ENCODE data around the gene MRPL19.

MRPL19 gene

DNA sequence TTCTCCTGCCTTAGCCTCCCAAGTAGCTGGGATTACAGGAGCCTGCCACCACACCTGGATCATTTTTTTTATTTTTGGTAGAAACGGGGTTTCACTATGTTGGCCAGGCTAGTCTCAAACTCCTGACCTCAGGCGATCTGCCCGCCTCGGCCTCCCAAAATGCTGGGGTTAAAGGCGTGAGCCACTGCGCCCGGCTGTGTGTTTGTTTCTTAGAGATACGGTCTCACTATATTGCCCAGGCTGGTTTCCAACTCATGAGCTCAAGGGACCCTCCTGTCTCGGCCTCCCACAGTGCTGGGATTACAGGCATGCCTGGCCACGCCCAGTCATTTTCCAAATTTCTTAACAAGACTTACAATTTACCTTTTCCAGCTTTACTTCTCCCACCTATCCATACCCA is 940 bp upstream of the MRPL19 start:
- no peak for DNase-seq (ENCODE audit: low read depth in 1 of 2, low spot score in 1 of 2)
- H3K27ac ChIP-seq (replicated peaks), result no peak overlapping the region
- H3K27me3 ChIP-seq (ENCODE audit: insufficient read depth, poor library complexity, severe bottlenecking), result no peaks in the 10 kb centered on the region
- no peak overlapping the region for H3K4me3 ChIP-seq (replicated peaks; ENCODE audit: insufficient read depth, low read length)
- TF ChIP-seq, protein P1, sequence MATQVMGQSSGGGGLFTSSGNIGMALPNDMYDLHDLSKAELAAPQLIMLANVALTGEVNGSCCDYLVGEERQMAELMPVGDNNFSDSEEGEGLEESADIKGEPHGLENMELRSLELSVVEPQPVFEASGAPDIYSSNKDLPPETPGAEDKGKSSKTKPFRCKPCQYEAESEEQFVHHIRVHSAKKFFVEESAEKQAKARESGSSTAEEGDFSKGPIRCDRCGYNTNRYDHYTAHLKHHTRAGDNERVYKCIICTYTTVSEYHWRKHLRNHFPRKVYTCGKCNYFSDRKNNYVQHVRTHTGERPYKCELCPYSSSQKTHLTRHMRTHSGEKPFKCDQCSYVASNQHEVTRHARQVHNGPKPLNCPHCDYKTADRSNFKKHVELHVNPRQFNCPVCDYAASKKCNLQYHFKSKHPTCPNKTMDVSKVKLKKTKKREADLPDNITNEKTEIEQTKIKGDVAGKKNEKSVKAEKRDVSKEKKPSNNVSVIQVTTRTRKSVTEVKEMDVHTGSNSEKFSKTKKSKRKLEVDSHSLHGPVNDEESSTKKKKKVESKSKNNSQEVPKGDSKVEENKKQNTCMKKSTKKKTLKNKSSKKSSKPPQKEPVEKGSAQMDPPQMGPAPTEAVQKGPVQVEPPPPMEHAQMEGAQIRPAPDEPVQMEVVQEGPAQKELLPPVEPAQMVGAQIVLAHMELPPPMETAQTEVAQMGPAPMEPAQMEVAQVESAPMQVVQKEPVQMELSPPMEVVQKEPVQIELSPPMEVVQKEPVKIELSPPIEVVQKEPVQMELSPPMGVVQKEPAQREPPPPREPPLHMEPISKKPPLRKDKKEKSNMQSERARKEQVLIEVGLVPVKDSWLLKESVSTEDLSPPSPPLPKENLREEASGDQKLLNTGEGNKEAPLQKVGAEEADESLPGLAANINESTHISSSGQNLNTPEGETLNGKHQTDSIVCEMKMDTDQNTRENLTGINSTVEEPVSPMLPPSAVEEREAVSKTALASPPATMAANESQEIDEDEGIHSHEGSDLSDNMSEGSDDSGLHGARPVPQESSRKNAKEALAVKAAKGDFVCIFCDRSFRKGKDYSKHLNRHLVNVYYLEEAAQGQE (IDR thresholded peaks at IDR 0.05; ENCODE audit: insufficient replicate concordance, low read depth), result no peak
- TF ChIP-seq GABPA (IDR thresholded peaks at IDR 0.05; ENCODE audit: low read depth) (no peak), SPI1 (IDR thresholded peaks at IDR 0.05; ENCODE audit: borderline replicate concordance, low read depth) (no peak), POLR2AphosphoS5 (IDR thresholded peaks at IDR 0.05; ENCODE audit: low read depth) (no peak)
- TF ChIP-seq, protein P2, sequence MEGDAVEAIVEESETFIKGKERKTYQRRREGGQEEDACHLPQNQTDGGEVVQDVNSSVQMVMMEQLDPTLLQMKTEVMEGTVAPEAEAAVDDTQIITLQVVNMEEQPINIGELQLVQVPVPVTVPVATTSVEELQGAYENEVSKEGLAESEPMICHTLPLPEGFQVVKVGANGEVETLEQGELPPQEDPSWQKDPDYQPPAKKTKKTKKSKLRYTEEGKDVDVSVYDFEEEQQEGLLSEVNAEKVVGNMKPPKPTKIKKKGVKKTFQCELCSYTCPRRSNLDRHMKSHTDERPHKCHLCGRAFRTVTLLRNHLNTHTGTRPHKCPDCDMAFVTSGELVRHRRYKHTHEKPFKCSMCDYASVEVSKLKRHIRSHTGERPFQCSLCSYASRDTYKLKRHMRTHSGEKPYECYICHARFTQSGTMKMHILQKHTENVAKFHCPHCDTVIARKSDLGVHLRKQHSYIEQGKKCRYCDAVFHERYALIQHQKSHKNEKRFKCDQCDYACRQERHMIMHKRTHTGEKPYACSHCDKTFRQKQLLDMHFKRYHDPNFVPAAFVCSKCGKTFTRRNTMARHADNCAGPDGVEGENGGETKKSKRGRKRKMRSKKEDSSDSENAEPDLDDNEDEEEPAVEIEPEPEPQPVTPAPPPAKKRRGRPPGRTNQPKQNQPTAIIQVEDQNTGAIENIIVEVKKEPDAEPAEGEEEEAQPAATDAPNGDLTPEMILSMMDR (IDR thresholded peaks at IDR 0.05; ENCODE audit: insufficient read depth, low read length), result no peak

DNA sequence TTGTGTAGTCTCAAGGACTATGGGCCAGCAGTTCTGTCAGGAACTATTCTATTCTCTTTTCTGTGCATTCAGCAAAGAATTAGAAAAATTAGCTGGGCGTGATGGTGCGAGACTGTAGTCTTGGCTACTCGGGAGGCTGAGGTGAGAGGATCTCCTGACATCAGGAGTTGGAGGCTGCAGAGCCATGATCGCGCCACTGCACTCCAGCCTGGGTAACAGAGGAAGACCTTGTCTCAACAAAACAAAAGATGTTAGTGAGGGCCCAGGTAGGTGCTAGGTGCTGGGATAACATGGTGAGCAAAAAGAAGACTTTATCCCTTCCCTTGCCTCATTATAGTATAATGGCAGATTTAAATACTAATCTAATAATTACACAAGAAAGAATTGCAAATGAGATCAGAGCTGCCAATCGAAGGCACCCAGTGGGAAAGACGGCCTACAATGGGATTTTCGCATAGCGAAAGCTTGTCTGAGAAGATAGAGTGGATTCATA is 447 bp upstream of the MRPL19 start:
- no peak for DNase-seq (ENCODE audit: low read depth in 1 of 2, low spot score in 1 of 2)
- no peak for TF ChIP-seq SPI1 (IDR thresholded peaks at IDR 0.05; ENCODE audit: borderline replicate concordance, low read depth)
- TF ChIP-seq, protein P1 (IDR thresholded peaks at IDR 0.05; ENCODE audit: insufficient replicate concordance, low read depth), result no peak
- TF ChIP-seq, protein P2 (IDR thresholded peaks at IDR 0.05; ENCODE audit: insufficient read depth, low read length), result no peak
- no peak for TF ChIP-seq POLR2AphosphoS5 (IDR thresholded peaks at IDR 0.05; ENCODE audit: low read depth)
- no peak for TF ChIP-seq GABPA (IDR thresholded peaks at IDR 0.05; ENCODE audit: low read depth)
- H3K27ac ChIP-seq (replicated peaks), result peak overlapping the region; percentile 92

DNA sequence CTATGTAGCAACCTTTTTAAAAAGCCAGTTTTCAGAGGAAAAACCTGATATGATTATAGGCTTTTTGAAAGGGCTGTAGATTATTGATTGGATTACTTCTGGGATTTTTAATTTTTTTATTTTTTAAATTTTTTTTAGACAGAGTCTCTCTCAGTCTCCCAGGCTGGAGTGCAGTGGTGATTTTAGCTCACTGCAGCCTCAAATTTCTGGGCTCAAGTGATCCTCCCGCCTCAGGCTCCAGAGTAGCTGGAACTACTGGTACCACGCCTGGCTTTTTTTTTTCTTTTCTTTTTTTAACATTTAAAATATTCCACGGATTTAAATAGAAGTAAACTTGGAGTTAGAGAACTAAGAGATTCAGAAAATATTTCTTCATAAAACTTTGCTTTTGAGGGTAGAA is 1.2 kb downstream of the MRPL19 start:
- Histone ChIP-seq H3K4me3 (replicated peaks; ENCODE audit: insufficient read depth, low read length) (peak overlapping the region; percentile 77), H3K27ac (replicated peaks) (peak overlapping the region; percentile 92), H3K27me3 (ENCODE audit: insufficient read depth, poor library complexity, severe bottlenecking) (no peaks in the 10 kb centered on the region)
- no peak for TF ChIP-seq GABPA (IDR thresholded peaks at IDR 0.05; ENCODE audit: low read depth)
- TF ChIP-seq, protein P2 (IDR thresholded peaks at IDR 0.05; ENCODE audit: insufficient read depth, low read length), result no peak
- TF ChIP-seq, protein P1 (IDR thresholded peaks at IDR 0.05; ENCODE audit: insufficient replicate concordance, low read depth), result no peak
- TF ChIP-seq SPI1 (IDR thresholded peaks at IDR 0.05; ENCODE audit: borderline replicate concordance, low read depth), result no peak
- no peak for TF ChIP-seq POLR2AphosphoS5 (IDR thresholded peaks at IDR 0.05; ENCODE audit: low read depth)
- DNase-seq (ENCODE audit: low read depth in 1 of 2, low spot score in 1 of 2), result no peak

More for the DNA sequence above, 447 bp upstream of the MRPL19 start:
- peak overlapping the region; percentile 77 for H3K4me3 ChIP-seq (replicated peaks; ENCODE audit: insufficient read depth, low read length)
- no peaks in the 10 kb centered on the region for H3K27me3 ChIP-seq (ENCODE audit: insufficient read depth, poor library complexity, severe bottlenecking)
